Stomach smooth muscle (tissue), 2 donors: ENCODE results near the gene EML3.

Experiments used
- H3K27ac ChIP-seq: one replicate; pipeline ENCODE4 v1.7.0; 2013; ENCODE audit warnings: mild to moderate bottlenecking, low read length, inconsistent platforms
- H3K27me3 ChIP-seq, 2 donors: one replicate each; pipeline ENCODE4 v1.7.0; 2013; ENCODE audit warnings: low read length in 2 of 2; ENCODE audit not compliant: insufficient read depth in 2 of 2, control insufficient read depth in 1 of 2
- H3K36me3 ChIP-seq, 2 donors: one replicate each; pipeline ENCODE4 v1.7.0; 2013; ENCODE audit warnings: low read length in 2 of 2; ENCODE audit not compliant: control insufficient read depth in 2 of 2, insufficient read depth in 2 of 2
- H3K4me1 ChIP-seq: one replicate; pipeline ENCODE4 v1.7.0; 2013; ENCODE audit warnings: low read length; ENCODE audit not compliant: control insufficient read depth, insufficient read depth
- H3K4me3 ChIP-seq, 2 donors: one replicate each; pipeline ENCODE4 v1.7.0; 2013; ENCODE audit warnings: low read length in 2 of 2
- H3K9ac ChIP-seq, 2 donors: one replicate each; pipeline ENCODE4 v1.7.0; 2013; ENCODE audit warnings: low read length in 2 of 2, mild to moderate bottlenecking in 1 of 2
- H3K9me3 ChIP-seq, 2 donors: one replicate each; pipeline ENCODE4 v1.7.0; 2013; ENCODE audit warnings: low read length in 2 of 2; ENCODE audit not compliant: control insufficient read depth in 2 of 2
- donor health status: healthy.
- donor health status: Pancreatic carcinoma.

EML3 gene

DNA sequence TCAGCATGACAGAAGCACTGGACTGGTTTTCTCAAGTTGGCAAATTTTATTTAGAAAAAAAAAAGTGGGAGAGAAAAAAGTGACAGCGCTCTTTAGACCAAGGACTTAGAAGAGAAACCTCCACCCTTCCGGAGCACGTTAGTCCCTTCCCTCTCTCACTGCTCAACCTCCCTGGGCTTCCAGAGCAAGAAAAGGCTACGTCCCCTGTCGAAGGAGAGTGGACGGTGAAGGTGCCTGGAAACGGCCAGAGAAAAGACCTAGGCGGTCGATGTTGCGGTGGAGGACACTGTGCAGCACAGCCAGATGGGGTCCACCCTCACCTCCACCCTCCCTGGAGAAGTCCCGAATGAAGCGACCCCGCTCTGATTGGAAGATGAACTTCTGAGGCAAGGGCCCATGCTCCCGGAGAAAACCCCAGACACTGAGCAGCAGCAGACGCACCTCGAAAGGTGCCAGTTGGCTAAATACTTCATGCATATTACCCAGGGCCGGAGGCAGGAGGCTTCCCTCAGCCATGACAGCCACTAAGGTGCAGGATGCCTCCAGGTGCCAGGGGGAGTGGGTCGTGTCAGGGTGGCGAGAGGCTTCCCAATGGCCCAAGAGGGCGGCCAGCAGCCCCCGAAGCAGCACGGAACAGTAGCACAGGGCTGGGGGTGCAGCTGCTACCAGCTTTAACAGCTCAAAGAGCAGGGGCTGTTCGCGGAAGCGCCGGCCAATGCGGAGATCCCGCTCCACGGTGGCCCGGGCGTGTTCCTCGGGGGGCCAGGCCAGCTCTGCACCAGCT is 34.4 kb upstream of the EML3 start:
- H3K4me1 ChIP-seq, result peaks cover 29% of the 10 kb centered on the region
- H3K27ac ChIP-seq, result peak overlapping the region; percentile 24
- no peaks in the 10 kb centered on the region for H3K27me3 ChIP-seq
- H3K4me3 ChIP-seq, result peak overlapping the region; percentile 60 to 92
- H3K36me3 ChIP-seq, result peaks cover 18 to 20% of the 10 kb centered on the region in 2 donors
- peak overlapping the region; percentile 42 to 56 for H3K9ac ChIP-seq
- no peaks in the 10 kb centered on the region for H3K9me3 ChIP-seq

DNA sequence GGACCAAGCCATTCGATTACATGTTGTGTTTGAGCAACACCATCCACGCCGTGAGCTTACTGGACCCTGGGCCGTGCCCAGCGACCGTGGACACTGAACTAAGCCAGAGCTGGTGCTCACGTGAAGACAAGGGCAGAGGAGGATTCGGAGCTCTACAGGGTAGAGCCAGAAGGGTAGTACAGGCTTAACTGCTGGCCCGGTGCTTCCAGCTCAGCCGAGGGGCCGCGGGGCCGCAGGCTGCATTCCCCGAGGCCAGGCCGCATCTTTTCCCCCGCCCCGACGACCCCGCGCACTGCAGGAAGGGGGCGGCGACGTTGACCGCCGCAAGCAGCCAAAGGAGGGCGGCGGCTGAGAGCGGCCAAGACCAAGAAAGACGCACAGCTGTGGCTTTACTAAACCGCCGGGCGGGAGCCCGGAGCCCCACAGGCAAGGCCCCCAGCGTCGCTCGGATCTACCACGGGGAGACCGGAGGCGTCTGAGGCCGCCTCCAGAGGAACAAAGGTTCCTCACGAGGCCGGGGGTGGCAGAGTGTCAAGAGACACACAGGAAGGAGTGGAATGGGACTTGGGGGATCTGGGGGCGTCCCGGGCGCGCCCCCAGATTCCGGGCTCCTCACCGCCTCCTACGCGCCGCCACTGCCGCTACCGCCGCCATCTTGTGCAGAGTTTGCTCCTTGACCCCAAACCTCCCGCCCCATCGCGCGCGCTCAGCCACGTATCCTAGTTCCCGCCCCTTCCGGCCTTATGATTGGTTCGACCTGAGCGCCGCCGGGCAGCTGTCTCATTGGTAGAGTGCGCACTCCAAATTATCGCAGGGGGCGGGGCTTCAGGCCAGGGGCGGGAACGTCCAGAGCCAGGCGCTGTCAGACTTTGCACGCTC is 33.6 kb upstream of the EML3 start, which contains the start of gene GANAB:
TSS of gene GANAB (minus strand) at position 668 of the 879 bp plus-strand sequence. CDS start at position 654, 14 bp downstream.
- Histone ChIP-seq H3K27ac (peak within 1 kb of the TSS; percentile 89), H3K36me3 (peaks cover 18 to 20% of the 10 kb centered on the region in 2 donors), H3K4me3 (peak within 1 kb of the TSS; percentile 92), H3K9ac (peak within 1 kb of the TSS; percentile 95), H3K4me1 (peaks cover 23% of the 10 kb centered on the region), H3K9me3 (no peaks in the 10 kb centered on the region), H3K27me3 (no peaks in the 10 kb centered on the region)

DNA sequence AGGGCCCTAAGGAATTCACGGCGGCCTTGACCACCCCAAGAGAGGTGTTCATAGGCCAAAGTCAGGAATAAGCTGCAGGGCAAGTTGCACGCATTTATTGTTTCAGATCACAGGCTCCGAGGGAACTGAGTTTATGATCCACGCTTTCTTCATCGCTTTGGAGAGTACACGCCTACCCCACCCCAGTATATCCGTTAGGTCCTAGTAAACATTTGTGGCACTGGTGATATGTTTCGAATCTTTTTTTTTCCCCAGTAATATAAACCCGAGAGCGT is 33.0 kb upstream of the EML3 start:
- Histone ChIP-seq H3K4me3 (peak overlapping the region; percentile 92), H3K4me1 (peaks cover 23% of the 10 kb centered on the region), H3K9me3 (no peaks in the 10 kb centered on the region), H3K9ac (peak overlapping the region; percentile 95), H3K36me3 (peaks cover 18 to 20% of the 10 kb centered on the region in 2 donors), H3K27ac (peak overlapping the region; percentile 89), H3K27me3 (no peaks in the 10 kb centered on the region)

DNA sequence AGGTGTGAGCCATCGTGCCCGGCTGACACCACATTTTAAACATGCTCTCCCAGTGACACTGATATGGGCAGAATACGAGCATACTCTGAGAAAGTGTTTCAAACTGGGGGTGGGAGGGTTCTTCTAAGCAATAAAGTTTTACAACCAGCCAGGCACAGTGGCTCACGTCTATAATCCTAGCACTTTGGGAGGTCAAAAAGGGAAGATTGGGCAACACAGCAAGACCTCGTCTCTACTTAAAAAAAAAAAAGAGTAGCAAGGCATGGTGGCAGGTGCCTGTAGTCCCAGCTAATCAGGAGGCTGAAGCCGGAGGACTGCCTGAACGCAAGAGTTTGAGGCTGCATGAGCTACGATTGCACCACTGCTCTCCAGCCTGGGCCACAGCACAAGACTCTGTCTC is 31.6 kb upstream of the EML3 start:
- Histone ChIP-seq H3K4me3 (peak overlapping the region in 1 of 2 donors; percentile 15), H3K27me3 (no peaks in the 10 kb centered on the region), H3K36me3 (peaks cover 16% of the 10 kb centered on the region in 2 donors), H3K9me3 (no peaks in the 10 kb centered on the region), H3K9ac (no peak overlapping the region), H3K27ac (no peak overlapping the region), H3K4me1 (peaks cover 23% of the 10 kb centered on the region)

DNA sequence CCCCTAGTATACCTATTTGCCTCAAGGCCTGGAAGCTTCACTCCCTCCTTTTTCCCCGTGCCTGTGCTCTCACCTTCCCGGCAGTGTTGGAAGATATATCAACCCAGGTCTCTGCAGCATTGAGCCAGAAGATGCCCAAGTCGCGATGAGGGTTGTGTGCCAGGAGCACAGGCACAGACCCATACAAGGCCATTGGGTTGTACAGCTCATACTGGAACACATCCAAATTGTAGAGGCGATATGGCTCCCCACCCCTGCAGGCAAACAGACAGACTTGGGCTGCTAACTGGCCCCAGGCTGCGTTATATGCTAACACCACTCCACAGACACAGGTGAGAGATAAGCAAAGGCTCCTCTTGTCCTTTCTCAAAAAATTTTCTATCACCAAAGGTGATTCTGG is 19.9 kb upstream of the EML3 start:
- Histone ChIP-seq H3K36me3 (peaks cover 71 to 73% of the 10 kb centered on the region in 2 donors), H3K27me3 (no peaks in the 10 kb centered on the region), H3K9ac (peak overlapping the region in 1 of 2 donors; percentile 13), H3K9me3 (no peaks in the 10 kb centered on the region), H3K4me3 (peak overlapping the region in 1 of 2 donors; percentile 34), H3K27ac (peak overlapping the region; percentile 18), H3K4me1 (peaks cover 6% of the 10 kb centered on the region)

DNA sequence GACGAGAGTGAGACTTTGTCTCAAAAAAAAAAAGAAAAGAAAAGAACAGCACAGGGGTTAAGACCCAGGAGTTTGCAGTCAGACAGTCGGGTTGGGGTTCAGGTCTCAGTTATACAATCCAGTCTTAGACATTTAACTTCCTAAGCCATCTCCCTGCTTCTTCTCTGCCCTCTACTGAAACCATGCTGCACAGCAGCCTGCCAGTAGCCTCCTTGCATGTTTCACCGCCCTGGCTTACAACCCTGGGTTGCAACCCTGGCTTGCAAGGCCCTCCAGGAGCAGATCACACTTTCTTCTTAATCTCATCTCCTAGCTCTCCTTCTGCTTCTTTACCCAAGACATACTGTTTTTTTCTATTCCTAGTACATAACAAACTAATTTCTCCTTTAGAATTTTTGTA is 15.1 kb upstream of the EML3 start:
- Histone ChIP-seq H3K27ac (no peak overlapping the region), H3K27me3 (no peaks in the 10 kb centered on the region), H3K36me3 (peaks cover 64 to 66% of the 10 kb centered on the region in 2 donors), H3K9ac (no peak overlapping the region), H3K4me3 (no peak overlapping the region), H3K9me3 (no peaks in the 10 kb centered on the region), H3K4me1 (peaks cover 4% of the 10 kb centered on the region)

DNA sequence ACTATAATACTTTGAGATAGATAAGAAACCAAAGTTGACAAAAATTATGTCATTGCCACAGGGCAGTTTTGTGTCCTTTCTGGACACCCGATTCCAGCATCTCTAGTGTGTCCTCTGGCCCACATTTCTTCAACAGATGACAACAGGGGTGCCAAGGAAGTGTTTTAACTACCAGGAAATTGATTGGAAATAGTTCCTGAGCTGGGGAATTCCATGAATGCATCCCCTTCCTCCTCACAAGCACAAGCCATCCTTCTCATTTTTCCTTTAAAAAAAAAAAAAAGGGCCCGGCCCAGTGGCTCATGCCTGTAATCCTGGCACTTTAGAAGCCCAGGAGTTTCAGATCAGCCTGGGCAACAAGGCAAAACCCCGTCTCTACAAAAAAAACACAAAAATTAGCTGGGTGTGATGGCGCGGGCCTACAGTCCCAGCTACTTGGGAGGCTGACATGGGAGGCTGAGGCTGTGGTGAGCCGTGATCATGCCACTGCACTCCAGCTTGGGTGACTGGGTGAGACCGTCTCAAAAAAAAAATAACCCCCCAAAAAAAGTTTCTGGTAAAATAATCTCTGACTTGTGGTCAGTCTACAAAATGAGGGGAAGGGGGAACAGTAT is 10.0 kb upstream of the EML3 start:
- Histone ChIP-seq H3K9ac (peak overlapping the region in 1 of 2 donors; percentile 66), H3K9me3 (no peaks in the 10 kb centered on the region), H3K36me3 (peaks cover 19 to 22% of the 10 kb centered on the region in 2 donors), H3K4me1 (peaks cover 17% of the 10 kb centered on the region), H3K27me3 (no peaks in the 10 kb centered on the region), H3K27ac (peak overlapping the region; percentile 85), H3K4me3 (peak overlapping the region; percentile 68 to 88)

DNA sequence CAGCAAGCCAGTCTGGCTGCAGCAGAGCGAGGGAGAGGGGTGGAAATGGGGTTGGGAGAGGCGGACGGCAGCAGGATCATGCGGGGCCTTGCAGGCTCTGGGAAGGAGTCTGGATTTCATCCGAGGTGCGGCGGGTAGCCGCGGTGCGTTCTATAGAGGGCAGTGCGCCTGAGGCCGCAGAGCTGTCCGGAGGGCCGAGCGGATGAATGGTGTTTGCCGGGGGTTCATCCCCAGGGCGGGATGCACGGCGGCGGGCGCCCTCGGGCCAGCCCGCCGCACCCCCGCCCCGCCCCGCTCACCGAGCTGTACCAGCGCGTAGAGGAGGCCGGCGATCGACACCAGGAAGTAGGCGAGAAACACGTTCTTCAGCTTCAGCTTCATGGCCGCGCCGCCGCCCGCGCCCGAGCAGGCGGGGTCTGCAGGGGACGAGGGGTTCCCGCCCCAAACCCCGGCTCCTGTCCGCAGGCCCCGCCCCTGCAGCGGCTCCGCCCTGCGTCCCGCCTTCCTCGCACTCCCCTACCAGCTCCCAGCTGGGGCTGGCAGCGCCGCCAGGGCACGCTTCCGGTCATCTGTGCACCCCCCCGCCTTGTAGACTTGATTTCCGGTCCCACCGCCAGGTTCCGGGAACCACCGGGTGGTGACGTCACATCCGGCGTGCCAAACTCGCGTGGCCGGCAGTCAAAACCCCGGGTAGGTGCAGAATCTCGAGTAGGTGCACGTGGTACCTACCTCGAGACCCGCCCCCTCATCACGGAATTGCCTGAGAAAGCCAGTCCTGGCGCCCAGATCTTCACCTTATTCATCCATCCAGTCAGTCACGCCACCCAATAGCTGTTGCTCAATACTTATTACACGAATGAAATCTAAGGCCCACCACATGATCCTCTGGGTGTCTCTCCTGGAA is 9.2 kb upstream of the EML3 start, which contains the start of gene B3GAT3:
TSS of gene B3GAT3 (minus strand) at position 420 of the 904 bp plus-strand sequence. CDS start at position 381, 39 bp downstream.
- Histone ChIP-seq H3K4me1 (peaks cover 17% of the 10 kb centered on the region), H3K4me3 (peak within 1 kb of the TSS; percentile 84 to 88), H3K27me3 (no peaks in the 10 kb centered on the region), H3K36me3 (peaks cover 17 to 19% of the 10 kb centered on the region in 2 donors), H3K9ac (peak within 1 kb of the TSS; percentile 66 to 84), H3K27ac (peak within 1 kb of the TSS; percentile 85), H3K9me3 (no peaks in the 10 kb centered on the region)

DNA sequence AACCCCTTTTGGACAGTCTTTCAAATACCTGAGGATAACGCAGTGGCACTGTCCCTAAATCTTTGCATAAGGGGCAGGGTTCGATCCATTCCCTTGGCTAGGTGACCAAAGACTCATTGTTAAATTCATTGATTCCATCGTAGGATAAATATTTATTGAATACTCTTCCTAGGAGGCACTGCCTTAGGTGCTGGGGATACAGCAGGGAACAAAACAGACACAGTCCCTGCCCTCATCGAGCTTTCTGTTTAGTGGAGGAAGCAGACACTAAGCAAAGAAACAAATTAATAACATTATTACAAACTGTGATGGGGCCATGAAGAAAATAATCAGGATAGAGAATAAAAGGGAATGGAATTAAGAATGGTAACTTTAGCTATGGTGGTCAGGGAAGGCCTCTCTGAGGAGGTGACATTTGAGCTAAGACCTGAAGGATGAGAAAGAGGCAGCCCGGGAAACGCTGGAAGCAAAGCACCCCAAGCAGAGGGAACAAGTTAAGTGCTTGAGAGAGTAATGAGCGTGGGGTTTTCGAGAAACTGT is 8.5 kb upstream of the EML3 start:
- H3K27me3 ChIP-seq, result no peaks in the 10 kb centered on the region
- H3K36me3 ChIP-seq, result peaks cover 10 to 12% of the 10 kb centered on the region in 2 donors
- H3K4me3 ChIP-seq, result peak overlapping the region; percentile 84 to 88
- H3K9ac ChIP-seq, result peak overlapping the region; percentile 66 to 84
- H3K4me1 ChIP-seq, result peaks cover 17% of the 10 kb centered on the region
- H3K27ac ChIP-seq, result peak overlapping the region; percentile 85
- H3K9me3 ChIP-seq, result no peaks in the 10 kb centered on the region
